Liver (tissue), 9 donors: Measurements from ENCODE around the gene LSR. TPM values are rescaled to one million over a fixed set of nuclear protein-coding genes. Genes with fewer than 3 reads are reported as not detected.
A peak's percentile ranks its signal among the peaks of the same experiment; 100 is the strongest.
"Not testable (repeated sequence)": the region's sequence is repeated elsewhere in the genome, so short reads cannot be mapped to it uniquely, and the experiment has no call there.

Experiments
- DNase-seq: peaks from one replicate; pipeline ENCODE4 v3.0.0-alpha.2; 2017; ENCODE audit warnings: low spot score
- H3K27ac ChIP-seq, 2 donors: one replicate each; pipeline ENCODE4 v1.7.0; 2013; ENCODE audit warnings: inconsistent platforms in 2 of 2, low read length in 2 of 2, control low read depth in 1 of 2, low read depth in 1 of 2, mild to moderate bottlenecking in 1 of 2
- H3K27me3 ChIP-seq, 4 donors: one replicate each; pipeline versions ENCODE4 v1.6.1 to v1.7.0; 2013; ENCODE audit warnings: low read length in 3 of 4, inconsistent platforms in 1 of 4, mild to moderate bottlenecking in 1 of 4, moderate library complexity in 1 of 4; ENCODE audit not compliant: control insufficient read depth in 4 of 4, insufficient read depth in 4 of 4
- H3K36me3 ChIP-seq, 4 donors: one replicate each; pipeline versions ENCODE4 v1.6.1 to v1.7.0; 2013; ENCODE audit warnings: low read length in 3 of 4, mild to moderate bottlenecking in 3 of 4, low read depth in 1 of 4, moderate library complexity in 1 of 4; ENCODE audit not compliant: control insufficient read depth in 4 of 4, insufficient read depth in 3 of 4
- H3K4me1 ChIP-seq, 4 donors: one replicate each; pipeline versions ENCODE4 v1.6.1 to v1.7.0; 2013; ENCODE audit warnings: low read length in 3 of 4, mild to moderate bottlenecking in 3 of 4, moderate library complexity in 1 of 4; ENCODE audit not compliant: control insufficient read depth in 4 of 4, insufficient read depth in 4 of 4
- H3K4me3 ChIP-seq, 3 donors: one replicate each; pipeline versions ENCODE4 v1.6.1 to v1.7.0; 2013; ENCODE audit warnings: low read length in 3 of 3, control low read depth in 1 of 3, low read depth in 1 of 3, mild to moderate bottlenecking in 1 of 3
- H3K9ac ChIP-seq, 2 donors: one replicate each; pipeline ENCODE4 v1.7.0; 2013; ENCODE audit warnings: low read length in 2 of 2, mild to moderate bottlenecking in 2 of 2, moderate library complexity in 2 of 2, control low read depth in 1 of 2, low read depth in 1 of 2
- H3K9me3 ChIP-seq, 4 donors: one replicate each; pipeline versions ENCODE4 v1.6.1 to v1.7.0; 2013; ENCODE audit warnings: low read length in 3 of 4; ENCODE audit not compliant: control insufficient read depth in 4 of 4
- ATF3 ChIP-seq: IDR thresholded peaks from 2 replicates; pipeline ENCODE4 v1.6.1; 2016; ENCODE audit warnings: antibody characterized with exemption
- EGR1 ChIP-seq, 2 donors: IDR thresholded peaks; 2 replicates each; pipeline ENCODE4 v1.6.1; 2016 to 2018; ENCODE audit warnings: antibody characterized with exemption in 2 of 2, low read depth in 2 of 2
- FOXA2 ChIP-seq: IDR thresholded peaks from 2 replicates; pipeline ENCODE4 v1.6.1; 2016; ENCODE audit warnings: antibody characterized with exemption
- GABPA ChIP-seq, 2 donors: IDR thresholded peaks in 1 of 2; conservative IDR thresholded peaks in 1 of 2; 2 replicates each; pipeline ENCODE4 v1.6.1; 2016; ENCODE audit warnings: antibody characterized with exemption in 2 of 2, mild to moderate bottlenecking in 1 of 2, moderate library complexity in 1 of 2
- HNF4A ChIP-seq, 2 donors: conservative IDR thresholded peaks; 2 replicates each; pipeline ENCODE4 v1.6.1; 2016; ENCODE audit warnings: antibody characterized with exemption in 2 of 2, mild to moderate bottlenecking in 2 of 2
- HNF4G ChIP-seq: IDR thresholded peaks from 2 replicates; pipeline ENCODE4 v1.6.1; 2016; ENCODE audit warnings: antibody characterized with exemption
- JUND ChIP-seq, 2 donors: IDR thresholded peaks; 2 replicates each; pipeline ENCODE4 v1.6.1; 2016; ENCODE audit warnings: antibody characterized with exemption in 2 of 2
- MAX ChIP-seq: IDR thresholded peaks from 2 replicates; pipeline ENCODE4 v1.6.1; 2016; ENCODE audit warnings: antibody characterized with exemption
- RAD21 ChIP-seq, 2 donors: IDR thresholded peaks; 2 replicates each; pipeline ENCODE4 v1.6.1; 2016; ENCODE audit warnings: antibody characterized with exemption in 2 of 2, mild to moderate bottlenecking in 2 of 2
- RXRA ChIP-seq, 2 donors: IDR thresholded peaks; 2 replicates each; pipeline ENCODE4 v1.6.1; 2017 to 2018; ENCODE audit warnings: antibody characterized with exemption in 2 of 2, mild to moderate bottlenecking in 1 of 2
- SP1 ChIP-seq: IDR thresholded peaks from 2 replicates; pipeline ENCODE4 v1.6.1; 2018; ENCODE audit warnings: antibody characterized with exemption, mild to moderate bottlenecking
- TAF1 ChIP-seq: conservative IDR thresholded peaks from 2 replicates; pipeline ENCODE4 v1.6.1; 2016; ENCODE audit warnings: antibody characterized with exemption, mild to moderate bottlenecking
- YY1 ChIP-seq: IDR thresholded peaks from 2 replicates; pipeline ENCODE4 v1.6.1; 2016; ENCODE audit warnings: antibody characterized with exemption, mild to moderate bottlenecking
- WGBS: extraction: QIAGEN DNeasy Blood & Tissue Kit; methylation state at CpG from one replicate; pipeline ENCODE4 v1.1.7; 2013; 5-methylcytosine and 5-hydroxymethylcytosine counted together
- polyA plus RNA-seq, 2 donors: library from polyadenylated mRNA; stranded (reverse) in 1 of 2; unstranded in 1 of 2; fragments of 200-250 nt in 1 of 2; fragments of >200 nt in 1 of 2; fragmentation: Nextera tagmentation in 1 of 2; extraction: Ambion mirVana in 1 of 2; gene quantifications; one replicate each; pipeline versions ENCODE4 v1.2.1 to v1.2.3, GENCODE V29; 2013 to 2015
- total RNA-seq, 2 donors: library from RNA; depleted of rRNA; stranded (reverse); fragments of >200 nt; gene quantifications; one replicate each; pipeline ENCODE4 v1.2.3, GENCODE V29; 2014
- donor health status: healthy.
- donor health status: healthy.
- donor health status: healthy.
- donor health status: healthy.
- donor health status: healthy.

LSR gene
- total and polyA plus RNA-seq, 4 donors = 33.7 to 150 (median 48.0) TPM

- no peak for TF ChIP-seq TAF1
- TF ChIP-seq RAD21 (IDR thresholded peaks at IDR 0.05) = no peak
- TF ChIP-seq EGR1 (IDR thresholded peaks at IDR 0.05; ENCODE audit: low read depth in 2 of 2) = no peak
- peak in 1 of 2 donors; percentile 63 for TF ChIP-seq RXRA (IDR thresholded peaks at IDR 0.05)
- no peak for TF ChIP-seq HNF4G
- no peak for TF ChIP-seq JUND (IDR thresholded peaks at IDR 0.05)
Observed at GRCh38 chr19:35284153-35285094, 35.6 kb downstream of the LSR start (continued).

- no peak for DNase-seq
- no peaks in the 10 kb centered on the region for H3K27me3 ChIP-seq
- H3K4me3 ChIP-seq = peak overlapping the region in 1 of 3 donors; percentile 95
- H3K27ac ChIP-seq = peak overlapping the region; percentile 87 to 95
- H3K36me3 ChIP-seq = no peaks in the 10 kb centered on the region
- TF ChIP-seq SP1 = no peak
- no peak for TF ChIP-seq YY1
- TF ChIP-seq RXRA (IDR thresholded peaks at IDR 0.05) = peak in 1 of 2 donors; percentile 9
- no peak for TF ChIP-seq TAF1
- peak in 1 of 2 donors; percentile 30 for TF ChIP-seq JUND (IDR thresholded peaks at IDR 0.05)
- WGBS = 19% methylated on average over 1 of the region's 1 CpG
- H3K9me3 ChIP-seq = no peaks in the 10 kb centered on the region
- no peak overlapping the region for H3K9ac ChIP-seq
- H3K4me1 ChIP-seq = peaks cover 9 to 25% (median 21%) of the 10 kb centered on the region in 4 donors
Observed at GRCh38 chr19:35285095-35285449, 36.3 kb downstream of the LSR start.

GRCh38 chr19:35285465-35285864 is 36.7 kb downstream of the LSR start:
- H3K27ac ChIP-seq = peak overlapping the region; percentile 87 to 95
- 62% methylated on average over 3 of the region's 3 CpGs for WGBS
- H3K9me3 ChIP-seq, H3K4me3 ChIP-seq, H3K27me3 ChIP-seq, DNase-seq, H3K9ac ChIP-seq, H3K36me3 ChIP-seq: not testable (repeated sequence)
- peaks cover 5 to 21% (median 17%) of the 10 kb centered on the region in 4 donors for H3K4me1 ChIP-seq

GRCh38 chr19:35286101-35286500 is 37.3 kb downstream of the LSR start:
- H3K9me3 ChIP-seq, H3K36me3 ChIP-seq, H3K27me3 ChIP-seq, DNase-seq, H3K4me3 ChIP-seq, H3K9ac ChIP-seq: not testable (repeated sequence)
- peaks cover 2 to 14% (median 11%) of the 10 kb centered on the region in 4 donors for H3K4me1 ChIP-seq
- TF ChIP-seq RXRA (IDR thresholded peaks at IDR 0.05) (peak in 1 of 2 donors; percentile 38), HNF4A (conservative IDR thresholded peaks at IDR 0.05) (peak; percentile 5 to 11)
- WGBS = 38% methylated on average over 5 of the region's 5 CpGs
- H3K27ac ChIP-seq = peak overlapping the region; percentile 44 to 48

- DNase-seq = no peak
- H3K9me3 ChIP-seq = no peaks in the 10 kb centered on the region
- 93% methylated on average over 10 of the region's 10 CpGs for WGBS
- TF ChIP-seq RAD21 (IDR thresholded peaks at IDR 0.05) (no peak), MAX (no peak), ATF3 (no peak), GABPA (IDR thresholded peaks at IDR 0.05 in 1 of 2, conservative IDR thresholded peaks at IDR 0.05 in 1 of 2) (no peak), JUND (IDR thresholded peaks at IDR 0.05) (no peak), FOXA2 (no peak), HNF4A (conservative IDR thresholded peaks at IDR 0.05) (no peak)
- H3K27ac ChIP-seq = no peak overlapping the region
- H3K4me1 ChIP-seq = peaks cover 0 to 4% (median 0%) of the 10 kb centered on the region in 4 donors
- H3K9ac ChIP-seq = no peak overlapping the region
- H3K4me3 ChIP-seq = no peak overlapping the region
- no peaks in the 10 kb centered on the region for H3K36me3 ChIP-seq
- H3K27me3 ChIP-seq = no peaks in the 10 kb centered on the region
Observed at GRCh38 chr19:35287713-35288112, 38.9 kb downstream of the LSR start.
